Tibial nerve (tissue), 4 donors: Measurements from ENCODE around the gene ARL6IP1. TPM values are rescaled to one million over a fixed set of nuclear protein-coding genes. Genes with fewer than 3 reads are reported as not detected.

Source experiments
- DNase-seq, 2 donors: peaks; one replicate each; pipeline ENCODE4 v3.0.0-alpha.2; 2019; ENCODE audit warnings: low spot score in 2 of 2
- H3K27ac ChIP-seq, 4 donors: fragments of 200-600 bp; sonication (generic) in 3 of 4; one replicate each; pipeline ENCODE4 v1.5.1; 2017 to 2019; ENCODE audit warnings: mild to moderate bottlenecking in 1 of 4
- H3K27me3 ChIP-seq, 2 donors: fragments of 200-600 bp; sonication (generic) in 1 of 2; one replicate each; pipeline versions ENCODE4 v1.5.1 to v1.6.0; 2017 to 2019
- H3K36me3 ChIP-seq, 3 donors: fragments of 200-600 bp; sonication (generic); one replicate each; pipeline ENCODE4 v1.5.1; 2018 to 2019
- H3K4me1 ChIP-seq, 4 donors: fragments of 200-600 bp; sonication (generic) in 3 of 4; one replicate each; pipeline ENCODE4 v1.5.1; 2017 to 2019
- H3K4me3 ChIP-seq, 4 donors: fragments of 200-600 bp; sonication (generic) in 3 of 4; one replicate each; pipeline ENCODE4 v1.5.1; 2017 to 2019; ENCODE audit warnings: mild to moderate bottlenecking in 1 of 4, moderate library complexity in 1 of 4
- H3K9me3 ChIP-seq, 4 donors: fragments of 200-600 bp; sonication (generic) in 3 of 4; one replicate each; pipeline ENCODE4 v1.5.1; 2017 to 2019
- CTCF ChIP-seq, 5 experiments: fragments of 200-600 bp in 3 of 5; fragments of 450-650 bp in 2 of 5; sonication (generic) in 3 of 5; IDR thresholded peaks; one replicate each; pipeline ENCODE4 v1.5.1; 2016 to 2019; ENCODE audit warnings: antibody characterized with exemption in 5 of 5, mild to moderate bottlenecking in 3 of 5, moderate library complexity in 2 of 5
- EP300 ChIP-seq, 2 donors: sonication (generic); formaldehyde crosslinking; IDR thresholded peaks; one replicate each; pipeline ENCODE4 v1.6.1; 2017; ENCODE audit warnings: antibody characterized with exemption in 2 of 2, mild to moderate bottlenecking in 1 of 2
- POLR2A ChIP-seq, 2 donors: fragments of 450-650 bp; IDR thresholded peaks; one replicate each; pipeline ENCODE4 v1.6.1; 2017; ENCODE audit warnings: antibody characterized with exemption in 2 of 2, mild to moderate bottlenecking in 2 of 2, moderate library complexity in 2 of 2
- WGBS, 2 donors: methylation state at CpG; one replicate each; pipeline ENCODE4 v1.1.5; 2018; 5-methylcytosine and 5-hydroxymethylcytosine counted together
- total RNA-seq, 4 donors: library from RNA; depleted of rRNA; stranded (reverse); fragments of >200 nt; gene quantifications; one replicate each; pipeline ENCODE4 v1.1.0, GENCODE V29; 2016

Gene ARL6IP1
- total RNA-seq, 4 donors from 2014 or later = 159 to 203 (median 188) TPM

GRCh38 chr16:18792836-18793433 lies 8.4 kb downstream of the ARL6IP1 start:
- H3K4me1 ChIP-seq = peaks cover 0 to 23% (median 13%) of the 10 kb centered on the region in 4 donors
- H3K27ac ChIP-seq = no peak overlapping the region
- WGBS, 2 donors = 89% methylated on average over 11 of the region's 11 CpGs
- no peaks in the 10 kb centered on the region for H3K27me3 ChIP-seq
- no peak for DNase-seq
- TF ChIP-seq CTCF (IDR thresholded peaks at IDR 0.05) (no peak), POLR2A (IDR thresholded peaks at IDR 0.05) (no peak), EP300 (IDR thresholded peaks at IDR 0.05) (no peak)
- H3K36me3 ChIP-seq = peaks cover 0 to 62% (median 0%) of the 10 kb centered on the region in 3 donors
- no peak overlapping the region for H3K4me3 ChIP-seq
- no peaks in the 10 kb centered on the region for H3K9me3 ChIP-seq

DNA sequence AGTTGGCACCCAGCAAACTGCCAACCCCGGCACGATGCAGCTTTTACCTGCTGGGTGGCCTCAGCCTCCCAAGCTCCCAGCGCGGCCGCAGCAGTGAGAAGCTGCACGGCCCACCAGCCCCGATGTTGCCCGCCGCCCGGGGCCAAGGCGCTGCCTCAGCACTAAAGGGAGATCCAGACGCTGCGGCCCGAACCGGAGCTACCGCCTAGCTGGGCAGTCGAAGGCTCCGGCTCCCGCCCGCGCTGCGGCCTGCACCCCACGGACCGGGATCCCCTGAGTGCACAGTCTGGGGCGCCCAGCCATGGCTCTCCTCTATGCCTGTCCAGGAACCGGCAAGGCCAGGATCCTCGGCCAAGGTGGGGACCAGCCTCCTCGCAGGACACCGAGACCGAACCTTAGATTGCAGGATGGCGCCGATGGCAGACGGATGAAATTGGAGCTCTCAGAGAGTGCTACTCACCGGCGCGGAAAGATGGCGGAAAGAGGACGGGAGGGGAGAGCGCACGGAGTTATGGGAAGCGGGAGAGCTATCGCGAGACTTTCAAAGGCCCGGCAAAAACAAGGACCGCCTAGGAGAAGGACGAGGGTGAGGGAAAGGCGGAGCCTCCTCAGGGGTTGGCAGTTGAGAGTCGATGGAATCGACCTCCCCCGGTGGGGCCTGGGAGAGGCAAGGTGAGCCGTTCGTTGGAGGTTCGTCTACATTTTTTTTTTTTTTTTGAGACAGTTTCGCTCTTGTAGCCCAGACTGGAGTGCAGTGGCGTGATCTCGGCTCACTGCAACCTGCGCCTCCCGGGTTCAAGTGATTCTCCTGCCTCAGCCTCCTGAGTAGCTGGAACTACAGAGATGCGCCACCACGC lies 11.3 kb downstream of the ARL6IP1 start, which contains the start of gene RPS15A:
Gene RPS15A, minus strand, starts transcription at position 485 of the 857 bp plus-strand sequence. CDS start 1,221 bp downstream, outside the sequence.
- Histone ChIP-seq H3K4me3 (peak within 1 kb of the TSS; percentile 72 to 89 (median 88)), H3K27me3 (no peaks in the 10 kb centered on the region), H3K27ac (peak within 1 kb of the TSS; percentile 77 to 90 (median 82)), H3K4me1 (peaks cover 0 to 48% (median 32%) of the 10 kb centered on the region in 4 donors), H3K36me3 (peaks cover 0 to 67% (median 14%) of the 10 kb centered on the region in 3 donors), H3K9me3 (no peaks in the 10 kb centered on the region)
- peak; percentile 88 to 90 for DNase-seq
- WGBS, 2 donors = 5 to 6% methylated on average over 40 to 58 of the region's 60 CpGs
- TF ChIP-seq CTCF (IDR thresholded peaks at IDR 0.05) = peak in 1 of 5 experiments; percentile 37
- peak; percentile 78 to 80 for TF ChIP-seq POLR2A (IDR thresholded peaks at IDR 0.05)
- TF ChIP-seq EP300 (IDR thresholded peaks at IDR 0.05) = peak in 1 of 2 donors; percentile 97

- H3K4me1 ChIP-seq = peaks cover 0 to 51% (median 32%) of the 10 kb centered on the region in 4 donors
Measured at GRCh38 chr16:18789515-18789849, 11.9 kb downstream of the ARL6IP1 start.

DNA sequence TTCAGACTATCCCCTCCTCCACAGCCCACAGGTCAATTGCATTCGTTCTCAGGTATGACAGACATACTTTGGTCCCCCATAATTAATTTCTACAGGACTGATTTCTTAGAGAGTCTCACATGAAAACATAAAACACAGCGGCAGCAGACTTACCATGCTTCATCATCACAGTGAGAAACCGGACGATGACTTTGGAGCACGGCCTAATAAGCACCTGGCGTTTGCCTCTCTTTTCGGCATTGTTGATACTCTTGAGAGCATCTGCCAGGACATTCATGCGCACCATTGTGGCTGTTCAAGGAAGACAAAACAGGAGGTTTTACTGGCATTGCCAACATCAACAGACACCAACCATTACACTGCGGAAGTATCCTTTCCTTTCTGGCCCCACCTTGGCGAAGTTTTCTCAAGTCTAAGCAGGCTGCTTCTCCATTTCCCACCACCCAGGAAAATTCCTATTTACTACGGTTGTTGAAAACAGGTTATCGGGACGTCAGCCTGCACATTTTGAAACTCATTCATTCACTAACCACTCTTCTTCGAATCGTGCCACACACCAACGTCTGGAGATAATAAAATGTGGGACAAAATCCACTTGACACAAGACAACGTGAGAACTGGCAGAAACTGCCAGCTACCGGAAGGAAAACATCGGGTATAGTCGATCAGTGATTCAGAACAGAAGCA lies 12.4 kb downstream of the ARL6IP1 start:
- WGBS, 2 donors = 13 to 23% methylated on average over 20 of the region's 20 CpGs
- H3K4me1 ChIP-seq = peaks cover 0 to 53% (median 32%) of the 10 kb centered on the region in 4 donors
- H3K27ac ChIP-seq = peak overlapping the region in 3 of 4 donors; percentile 82 to 90 (median 83)
- TF ChIP-seq EP300 (IDR thresholded peaks at IDR 0.05) (no peak), CTCF (IDR thresholded peaks at IDR 0.05) (no peak), POLR2A (IDR thresholded peaks at IDR 0.05) (no peak)
- H3K27me3 ChIP-seq = no peaks in the 10 kb centered on the region
- peak overlapping the region; percentile 72 to 89 (median 88) for H3K4me3 ChIP-seq
- H3K36me3 ChIP-seq = peaks cover 0 to 68% (median 18%) of the 10 kb centered on the region in 3 donors
- H3K9me3 ChIP-seq = no peaks in the 10 kb centered on the region
- DNase-seq = no peak

More at GRCh38 chr16:18789515-18789849, 11.9 kb downstream of the ARL6IP1 start:
- peak overlapping the region; percentile 77 to 90 (median 82) for H3K27ac ChIP-seq
- no peaks in the 10 kb centered on the region for H3K27me3 ChIP-seq
- peaks cover 0 to 68% (median 14%) of the 10 kb centered on the region in 3 donors for H3K36me3 ChIP-seq
- TF ChIP-seq EP300 (IDR thresholded peaks at IDR 0.05) (no peak), POLR2A (IDR thresholded peaks at IDR 0.05) (no peak), CTCF (IDR thresholded peaks at IDR 0.05) (no peak)
- 0 to 1% methylated on average over 5 of the region's 5 CpGs for WGBS, 2 donors
- no peak for DNase-seq
- peak overlapping the region; percentile 72 to 89 (median 88) for H3K4me3 ChIP-seq
- H3K9me3 ChIP-seq = no peaks in the 10 kb centered on the region
